GM23338 (cell line): ENCODE results near the gene CMC1. TPM values are rescaled to one million over a fixed set of nuclear protein-coding genes. Genes with fewer than 3 reads are reported as not detected.

Source experiments
- ATAC-seq: fragments of 200-7000 bp; cut with Tn5 transposase; 3 replicates; pipeline ENCODE4 v1.9.1; 2020
- DNase-seq: peaks from one replicate; pipeline ENCODE4 v3.0.0-alpha.2; 2015; ENCODE audit warnings: low spot score
- H2AFZ ChIP-seq: fragments of 200-600 bp; sonication (generic); 2 replicates; pipeline ENCODE4 v1.8.0; 2016; ENCODE audit warnings: antibody characterized with exemption, mild to moderate bottlenecking, moderate library complexity
- H3F3A ChIP-seq: fragments of 200-600 bp; sonication (generic); replicated peaks from 2 replicates; pipeline ENCODE4 v1.8.0; 2017; ENCODE audit warnings: antibody characterized with exemption, mixed run types, low read depth
- H3K27ac ChIP-seq: fragments of 200-600 bp; sonication (generic); 2 replicates; pipeline ENCODE4 v1.6.1; 2016; ENCODE audit warnings: low read depth
- H3K27me3 ChIP-seq: fragments of 200-600 bp; sonication (generic); 2 replicates; pipeline ENCODE4 v1.8.0; 2016; ENCODE audit warnings: mild to moderate bottlenecking, mixed run types, moderate library complexity; ENCODE audit not compliant: insufficient read depth
- H3K36me3 ChIP-seq: fragments of 200-600 bp; sonication (generic); 2 replicates; pipeline ENCODE4 v1.8.0; 2016; ENCODE audit warnings: mild to moderate bottlenecking; ENCODE audit not compliant: insufficient read depth
- H3K4me1 ChIP-seq: fragments of 200-600 bp; sonication (generic); 2 replicates; pipeline ENCODE4 v1.8.0; 2016; ENCODE audit warnings: mild to moderate bottlenecking, moderate library complexity; ENCODE audit not compliant: insufficient read depth
- H3K4me2 ChIP-seq: fragments of 200-600 bp; sonication (generic); 2 replicates; pipeline ENCODE4 v1.7.1; 2017; ENCODE audit warnings: mixed run types
- H3K4me3 ChIP-seq: fragments of 200-600 bp; sonication (generic); 2 replicates; pipeline ENCODE4 v1.6.1; 2016; ENCODE audit warnings: mixed run types
- H3K79me2 ChIP-seq: fragments of 200-600 bp; sonication (generic); replicated peaks from 2 replicates; pipeline ENCODE4 v1.8.0; 2017; ENCODE audit warnings: mild to moderate bottlenecking; ENCODE audit not compliant: insufficient read depth
- H3K9me2 ChIP-seq: fragments of 200-600 bp; sonication (generic); 2 replicates; pipeline ENCODE4 v1.8.0; 2017; ENCODE audit not compliant: insufficient read depth
- H4K20me1 ChIP-seq: fragments of 200-600 bp; sonication (generic); replicated peaks from 2 replicates; pipeline ENCODE4 v1.8.0; 2017; ENCODE audit warnings: mild to moderate bottlenecking; ENCODE audit not compliant: insufficient read depth
- H3K27ac Mint-ChIP-seq: 2 replicates; pipeline ENCODE4 v1.8.0; 2020; ENCODE audit warnings: inconsistent platforms, mild to moderate bottlenecking, moderate library complexity, mixed read lengths
- H3K27me3 Mint-ChIP-seq: 3 replicates; pipeline ENCODE4 v1.8.0; 2022; ENCODE audit warnings: low read depth, mild to moderate bottlenecking, moderate library complexity, mixed read lengths, inconsistent platforms; ENCODE audit not compliant: insufficient read depth, poor library complexity
- H3K36me3 Mint-ChIP-seq: 3 replicates; pipeline ENCODE4 v1.8.0; 2021; ENCODE audit warnings: low read depth, mild to moderate bottlenecking, inconsistent platforms, moderate library complexity, mixed read lengths
- H3K4me1 Mint-ChIP-seq: 3 replicates; pipeline ENCODE4 v1.8.0; 2020; ENCODE audit warnings: mild to moderate bottlenecking, inconsistent platforms, mixed read lengths
- H3K4me3 Mint-ChIP-seq: 3 replicates; pipeline ENCODE4 v1.8.0; 2021; ENCODE audit warnings: moderate library complexity, mild to moderate bottlenecking, inconsistent platforms, mixed read lengths
- H3K9me3 Mint-ChIP-seq: 3 replicates; pipeline ENCODE4 v1.8.0; 2020; ENCODE audit warnings: moderate library complexity, mild to moderate bottlenecking, inconsistent platforms, mixed read lengths
- CREB1 ChIP-seq: fragments of 250-450 bp; sonication (Bioruptor Pico); IDR thresholded peaks from 2 replicates; pipeline ENCODE4 v1.5.0; 2020; ENCODE audit warnings: low read depth, mild to moderate bottlenecking, moderate library complexity
- CTCF ChIP-seq, 2 experiments: fragments of 200-600 bp in 1 of 2; sonication (generic) in 1 of 2; conservative IDR thresholded peaks; 2 replicates each; pipeline versions ENCODE4 v1.5.1 to v1.6.1; 2016 to 2017; ENCODE audit warnings: antibody characterized with exemption in 2 of 2, low read depth in 2 of 2, mild to moderate bottlenecking in 2 of 2, moderate library complexity in 1 of 2
- ETS1 ChIP-seq: IDR thresholded peaks from 2 replicates; pipeline ENCODE4 v1.6.1; 2016; ENCODE audit warnings: antibody characterized with exemption
- EZH2 ChIP-seq: fragments of 200-600 bp; sonication (generic); IDR thresholded peaks from one replicate; pipeline ENCODE4 v1.8.0; 2017; ENCODE audit warnings: antibody characterized with exemption, mild to moderate bottlenecking, low read depth; ENCODE audit not compliant: unreplicated experiment
- EZH2phosphoT487 ChIP-seq: fragments of 200-600 bp; sonication (generic); IDR thresholded peaks from one replicate; pipeline ENCODE4 v1.8.1; 2018; ENCODE audit warnings: antibody characterized with exemption; ENCODE audit not compliant: unreplicated experiment
- JUNB ChIP-seq: IDR thresholded peaks from one replicate; pipeline ENCODE4 v1.6.1; 2016; ENCODE audit warnings: antibody characterized with exemption; ENCODE audit not compliant: unreplicated experiment
- NANOG ChIP-seq: IDR thresholded peaks from 2 replicates; pipeline ENCODE4 v1.6.1; 2016; ENCODE audit warnings: antibody characterized with exemption, borderline replicate concordance
- POLR2AphosphoS5 ChIP-seq: IDR thresholded peaks from 2 replicates; pipeline ENCODE4 v1.6.1; 2016; ENCODE audit warnings: antibody characterized with exemption, low read depth
- REST ChIP-seq: IDR thresholded peaks from one replicate; pipeline ENCODE4 v1.6.1; 2018; ENCODE audit warnings: antibody characterized with exemption; ENCODE audit not compliant: unreplicated experiment
- STAT1 ChIP-seq: IDR thresholded peaks from one replicate; pipeline ENCODE4 v1.6.1; 2016; ENCODE audit warnings: antibody characterized with exemption; ENCODE audit not compliant: unreplicated experiment
- ZNF114 ChIP-seq: fragments of 250-450 bp; sonication (Bioruptor Pico); IDR thresholded peaks from 2 replicates; pipeline ENCODE4 v1.5.0; 2020; ENCODE audit warnings: mild to moderate bottlenecking, moderate library complexity
- ZNF331 ChIP-seq: fragments of 250-450 bp; sonication (Bioruptor Pico); IDR thresholded peaks from 2 replicates; pipeline ENCODE4 v1.5.0; 2020; ENCODE audit warnings: low read depth, mild to moderate bottlenecking, moderate library complexity
- ZNF462 ChIP-seq: fragments of 250-450 bp; sonication (Bioruptor Pico); IDR thresholded peaks from 2 replicates; pipeline ENCODE4 v1.5.0; 2020; ENCODE audit warnings: mild to moderate bottlenecking, moderate library complexity
- polyA plus RNA-seq: library from polyadenylated mRNA; unstranded; fragments of >200 nt; fragmentation: Nextera tagmentation; extraction: Ambion mirVana; gene quantifications from 2 replicates; pipeline ENCODE4 v1.2.1, GENCODE V29; 2016
- total RNA-seq: library from RNA; depleted of rRNA; stranded (reverse); fragments of >200 nt; shearing (Covaris generic); gene quantifications from 2 replicates; pipeline ENCODE4 v1.2.3, GENCODE V29; 2014

CMC1 gene
- total and polyA plus RNA-seq, 2 experiments from 2014 or later = 9.2 to 144 TPM

GRCh38 chr3:28348629-28349468 lies 107.4 kb downstream of the CMC1 start, which contains the start of the genes AZI2 and ZCWPW2:
AZI2 (minus strand) TSS chr3:28348824; CDS start chr3:28340617, 8,207 bp downstream.
ZCWPW2 (plus strand) TSS chr3:28348721; CDS start chr3:28413069, 64,348 bp downstream.
- ATAC-seq (peak; percentile 89), DNase-seq (peak; percentile 97)
- Histone ChIP-seq H3K36me3 (no peaks in the 10 kb centered on the region), H4K20me1 (no peaks in the 10 kb centered on the region; the same call in 1 of the 2 replicates), H3K79me2 (peaks cover 37% of the 10 kb centered on the region), H3K4me1 (no peaks in the 10 kb centered on the region), H3K27me3 (no peaks in the 10 kb centered on the region), H3K27ac (peak within 1 kb of the TSS; percentile 98), H3F3A (no peaks in the 10 kb centered on the region; the same call in 1 of the 2 replicates), H3K4me2 (peak within 1 kb of the TSS; percentile 96), H2AFZ (peak within 1 kb of the TSS; percentile 90), H3K9me2 (no peaks in the 10 kb centered on the region), H3K4me3 (peak within 1 kb of the TSS; percentile 93)
- TF ChIP-seq ZNF462 (no peak), CTCF (conservative IDR thresholded peaks at IDR 0.05; ENCODE audit: low read depth in 2 of 2) (peak; percentile 30 to 50; a peak in 3 of 4 replicates), ETS1 (peak; percentile 86), ZNF114 (CRISPR knock-in tag) (no peak), STAT1 (no peak), EZH2 (no peak), EZH2phosphoT487 (no peak), ZNF331 (CRISPR knock-in tag) (no peak), POLR2AphosphoS5 (peak; percentile 48; the same call in 1 of the 2 replicates), CREB1 (peak; percentile 51), REST (peak; percentile 36), NANOG (no peak), JUNB (no peak)
- Mint-ChIP-seq H3K27me3 (peaks cover 8% of the 10 kb centered on the region), H3K4me3 (peak within 1 kb of the TSS; percentile 92), H3K27ac (peak within 1 kb of the TSS; percentile 93), H3K4me1 (peaks cover 15% of the 10 kb centered on the region), H3K9me3 (peaks cover 4% of the 10 kb centered on the region), H3K36me3 (peaks cover 15% of the 10 kb centered on the region)
